ENCODE measurements around the gene RAE1. TPM values are rescaled to one million over a fixed set of nuclear protein-coding genes. Genes with fewer than 3 reads are reported as not detected.

RAE1 gene
- total and polyA plus RNA-seq, 11 donors = 7.5 to 26.8 (median 15.5) TPM

- Histone ChIP-seq H3K27ac (peak overlapping the region in 1 of 12 donors; percentile 89), H3K36me3 (peaks cover 0 to 75% (median 39%) of the 10 kb centered on the region in 9 donors), H3K4me3 (no peak overlapping the region), H3K9me3 (no peaks in the 10 kb centered on the region), H3K27me3 (no peaks in the 10 kb centered on the region), H3K4me1 (peaks cover 17 to 92% (median 51%) of the 10 kb centered on the region in 12 donors)
- no peak for TF ChIP-seq CTCF (IDR thresholded peaks at IDR 0.05)
- TF ChIP-seq POLR2A (IDR thresholded peaks at IDR 0.05) = no peak
- intact Hi-C loops (cut with DNase I) = no loop called here
- peak in 3 of 5 donors; percentile 20 to 37 (median 21) for DNase-seq
- no peak for ATAC-seq
- 67 to 73% (median 71%) methylated on average over 16 to 21 of the region's 21 CpGs for WGBS, 4 donors
These were observed 49.9 kb downstream of the RAE1 start for GRCh38 chr20:57400821-57401564.

GRCh38 chr20:57401565-57401918, 50.5 kb downstream of the RAE1 start:
- no peak for ATAC-seq
- peak in 2 of 5 donors; percentile 8 to 52 for DNase-seq
- 94 to 97% (median 96%) methylated on average over 7 of the region's 7 CpGs for WGBS, 4 donors
- H3K9me3 ChIP-seq = no peaks in the 10 kb centered on the region
- intact Hi-C loops (cut with DNase I) = no loop called here
- no peak overlapping the region for H3K4me3 ChIP-seq
- H3K27me3 ChIP-seq = no peaks in the 10 kb centered on the region
- peaks cover 0 to 75% (median 44%) of the 10 kb centered on the region in 9 donors for H3K36me3 ChIP-seq
- TF ChIP-seq POLR2A (IDR thresholded peaks at IDR 0.05) (no peak), CTCF (IDR thresholded peaks at IDR 0.05) (no peak)
- peak overlapping the region in 1 of 12 donors; percentile 89 for H3K27ac ChIP-seq
- peaks cover 14 to 92% (median 46%) of the 10 kb centered on the region in 12 donors for H3K4me1 ChIP-seq

- ATAC-seq (no peak), DNase-seq (peak in 3 of 5 donors; percentile 18 to 43 (median 18))
- no peaks in the 10 kb centered on the region for H3K27me3 ChIP-seq
- H3K27ac ChIP-seq = peak overlapping the region in 1 of 12 donors; percentile 72
- peaks cover 0 to 78% (median 43%) of the 10 kb centered on the region in 9 donors for H3K36me3 ChIP-seq
- peaks cover 14 to 90% (median 40%) of the 10 kb centered on the region in 12 donors for H3K4me1 ChIP-seq
- H3K9me3 ChIP-seq = no peaks in the 10 kb centered on the region
- 91 to 95% (median 94%) methylated on average over 25 to 32 of the region's 32 CpGs for WGBS, 4 donors
- TF ChIP-seq POLR2A (IDR thresholded peaks at IDR 0.05) (no peak), CTCF (IDR thresholded peaks at IDR 0.05) (no peak)
- no peak overlapping the region for H3K4me3 ChIP-seq
- intact Hi-C loops (cut with DNase I) = no loop called here
These were observed 51.4 kb downstream of the RAE1 start for GRCh38 chr20:57402206-57403125.

- TF ChIP-seq CTCF (IDR thresholded peaks at IDR 0.05) = no peak
- no peak for TF ChIP-seq POLR2A (IDR thresholded peaks at IDR 0.05)
- ATAC-seq (no peak), DNase-seq (peak in 2 of 5 donors; percentile 23 to 24)
- intact Hi-C loops (cut with DNase I) = no loop called here
- 92 to 95% (median 94%) methylated on average over 6 to 10 of the region's 10 CpGs for WGBS, 4 donors
- Histone ChIP-seq H3K36me3 (peaks cover 0 to 86% (median 50%) of the 10 kb centered on the region in 9 donors), H3K27ac (peak overlapping the region in 1 of 12 donors; percentile 72), H3K27me3 (no peaks in the 10 kb centered on the region), H3K4me3 (no peak overlapping the region), H3K9me3 (no peaks in the 10 kb centered on the region), H3K4me1 (peaks cover 12 to 90% (median 32%) of the 10 kb centered on the region in 12 donors)
These were observed 52.2 kb downstream of the RAE1 start for GRCh38 chr20:57403216-57403615.
